Neural cell (in vitro differentiated cells): Measurements from ENCODE around the gene EXOC2. TPM values are rescaled to one million over a fixed set of nuclear protein-coding genes. Genes with fewer than 3 reads are reported as not detected.

Source experiments
- H2AFZ ChIP-seq: fragments of 200-600, 300-800 bp; sonication (generic), shearing (Covaris generic); 2 replicates; pipeline ENCODE4 v1.6.0; 2014; ENCODE audit warnings: low read depth, mild to moderate bottlenecking, antibody characterized with exemption, low read length, moderate library complexity
- H3F3A ChIP-seq: fragments of 200-600 bp; shearing (Covaris generic); 2 replicates; pipeline ENCODE4 v1.6.1; 2016; ENCODE audit warnings: mild to moderate bottlenecking, moderate library complexity, mixed read lengths, antibody characterized with exemption, low read length; ENCODE audit not compliant: insufficient read depth, poor library complexity, severe bottlenecking
- H3K27ac ChIP-seq: fragments of 200-600, 300-800 bp; sonication (generic), shearing (Covaris generic); 2 replicates; pipeline ENCODE4 v1.5.1; 2014; ENCODE audit warnings: mild to moderate bottlenecking, low read length, moderate library complexity
- H3K27me3 ChIP-seq: fragments of 300-800, 200-600 bp; sonication (generic), shearing (Covaris generic); 2 replicates; pipeline ENCODE4 v1.6.0; 2014; ENCODE audit warnings: mild to moderate bottlenecking, low read depth, low read length, moderate library complexity; ENCODE audit not compliant: insufficient read depth
- H3K36me3 ChIP-seq: fragments of 300-800, 200-600 bp; sonication (generic), shearing (Covaris generic); 2 replicates; pipeline ENCODE4 v1.5.1; 2014; ENCODE audit warnings: mild to moderate bottlenecking, antibody characterized with exemption, low read length, moderate library complexity; ENCODE audit not compliant: insufficient read depth
- H3K4me2 ChIP-seq: fragments of 300-800, 200-600 bp; sonication (generic), shearing (Covaris generic); 2 replicates; pipeline ENCODE4 v1.6.0; 2014; ENCODE audit warnings: mild to moderate bottlenecking, low read length
- H3K4me3 ChIP-seq: fragments of 300-800, 200-600 bp; sonication (generic), shearing (Covaris generic); 2 replicates; pipeline ENCODE4 v1.5.1; 2014; ENCODE audit warnings: mild to moderate bottlenecking, low read length, moderate library complexity
- H3K79me2 ChIP-seq: fragments of 200-600 bp; shearing (Covaris generic); replicated peaks from 2 replicates; pipeline ENCODE4 v1.6.0; 2014; ENCODE audit warnings: mild to moderate bottlenecking, low read length, moderate library complexity; ENCODE audit not compliant: insufficient read depth
- H3K9ac ChIP-seq: fragments of 300-800, 200-600 bp; sonication (generic), shearing (Covaris generic); 2 replicates; pipeline ENCODE4 v1.6.1; 2016; ENCODE audit warnings: mild to moderate bottlenecking, low read length, mixed read lengths
- H3K9me2 ChIP-seq: fragments of 200-600 bp; shearing (Covaris generic); 2 replicates; pipeline ENCODE4 v1.6.1; 2016; ENCODE audit warnings: mild to moderate bottlenecking, low read length, mixed read lengths; ENCODE audit not compliant: insufficient read depth
- H3K9me3 ChIP-seq: fragments of 200-600, 300-800 bp; sonication (generic), shearing (Covaris generic); 2 replicates; pipeline ENCODE4 v1.6.1; 2016; ENCODE audit warnings: mild to moderate bottlenecking, mixed run types, low read length, moderate library complexity, mixed read lengths
- H4K20me1 ChIP-seq: fragments of 200-600 bp; shearing (Covaris generic); 2 replicates; pipeline ENCODE4 v1.6.1; 2016; ENCODE audit warnings: mild to moderate bottlenecking, mixed run types; ENCODE audit not compliant: insufficient read depth
- MXI1 ChIP-seq: fragments of 450-650 bp; conservative IDR thresholded peaks from 2 replicates; pipeline ENCODE4 v1.6.1; 2014; ENCODE audit warnings: antibody characterized with exemption, mild to moderate bottlenecking; ENCODE audit not compliant: poor library complexity, severe bottlenecking
- RAD21 ChIP-seq: fragments of 450-650 bp; conservative IDR thresholded peaks from 2 replicates; pipeline ENCODE4 v1.6.1; 2014; ENCODE audit warnings: antibody characterized with exemption, mild to moderate bottlenecking, moderate library complexity
- SMC3 ChIP-seq: fragments of 450-650 bp; conservative IDR thresholded peaks from 2 replicates; pipeline ENCODE4 v1.6.1; 2014; ENCODE audit warnings: antibody characterized with exemption, mild to moderate bottlenecking, moderate library complexity; ENCODE audit not compliant: poor library complexity
- TAF1 ChIP-seq: IDR thresholded peaks from 2 replicates; pipeline ENCODE4 v1.6.1; 2012; ENCODE audit warnings: low read depth
- polyA plus RNA-seq: library from polyadenylated mRNA; depleted of rRNA; stranded (reverse); fragments of >200 nt; gene quantifications from 2 replicates; pipeline ENCODE4 v1.2.3, GENCODE V29; 2014
- TF ChIP-seq, protein P1 (sequence below): IDR thresholded peaks from 2 replicates; pipeline ENCODE4 v1.6.1; 2012; ENCODE audit warnings: borderline replicate concordance

The EXOC2 gene
- polyA plus RNA-seq, 1 donor from 2014 or later = 38.6 TPM

GRCh38 chr6:470051-470900, 222.7 kb downstream of the EXOC2 start:
- Histone ChIP-seq H3K4me3 (no peak overlapping the region), H3K79me2 (no peaks in the 10 kb centered on the region), H3K9ac (no peak overlapping the region), H2AFZ (no peak overlapping the region), H3F3A (no peaks in the 10 kb centered on the region), H3K27me3 (no peaks in the 10 kb centered on the region), H3K9me2 (no peaks in the 10 kb centered on the region), H3K27ac (no peak overlapping the region), H4K20me1 (no peaks in the 10 kb centered on the region), H3K36me3 (no peaks in the 10 kb centered on the region), H3K4me2 (no peak overlapping the region), H3K9me3 (no peaks in the 10 kb centered on the region)
- no peak for TF ChIP-seq SMC3
- TF ChIP-seq RAD21 = no peak
- TF ChIP-seq, protein P1, sequence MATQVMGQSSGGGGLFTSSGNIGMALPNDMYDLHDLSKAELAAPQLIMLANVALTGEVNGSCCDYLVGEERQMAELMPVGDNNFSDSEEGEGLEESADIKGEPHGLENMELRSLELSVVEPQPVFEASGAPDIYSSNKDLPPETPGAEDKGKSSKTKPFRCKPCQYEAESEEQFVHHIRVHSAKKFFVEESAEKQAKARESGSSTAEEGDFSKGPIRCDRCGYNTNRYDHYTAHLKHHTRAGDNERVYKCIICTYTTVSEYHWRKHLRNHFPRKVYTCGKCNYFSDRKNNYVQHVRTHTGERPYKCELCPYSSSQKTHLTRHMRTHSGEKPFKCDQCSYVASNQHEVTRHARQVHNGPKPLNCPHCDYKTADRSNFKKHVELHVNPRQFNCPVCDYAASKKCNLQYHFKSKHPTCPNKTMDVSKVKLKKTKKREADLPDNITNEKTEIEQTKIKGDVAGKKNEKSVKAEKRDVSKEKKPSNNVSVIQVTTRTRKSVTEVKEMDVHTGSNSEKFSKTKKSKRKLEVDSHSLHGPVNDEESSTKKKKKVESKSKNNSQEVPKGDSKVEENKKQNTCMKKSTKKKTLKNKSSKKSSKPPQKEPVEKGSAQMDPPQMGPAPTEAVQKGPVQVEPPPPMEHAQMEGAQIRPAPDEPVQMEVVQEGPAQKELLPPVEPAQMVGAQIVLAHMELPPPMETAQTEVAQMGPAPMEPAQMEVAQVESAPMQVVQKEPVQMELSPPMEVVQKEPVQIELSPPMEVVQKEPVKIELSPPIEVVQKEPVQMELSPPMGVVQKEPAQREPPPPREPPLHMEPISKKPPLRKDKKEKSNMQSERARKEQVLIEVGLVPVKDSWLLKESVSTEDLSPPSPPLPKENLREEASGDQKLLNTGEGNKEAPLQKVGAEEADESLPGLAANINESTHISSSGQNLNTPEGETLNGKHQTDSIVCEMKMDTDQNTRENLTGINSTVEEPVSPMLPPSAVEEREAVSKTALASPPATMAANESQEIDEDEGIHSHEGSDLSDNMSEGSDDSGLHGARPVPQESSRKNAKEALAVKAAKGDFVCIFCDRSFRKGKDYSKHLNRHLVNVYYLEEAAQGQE = no peak
- no peak for TF ChIP-seq MXI1

DNA sequence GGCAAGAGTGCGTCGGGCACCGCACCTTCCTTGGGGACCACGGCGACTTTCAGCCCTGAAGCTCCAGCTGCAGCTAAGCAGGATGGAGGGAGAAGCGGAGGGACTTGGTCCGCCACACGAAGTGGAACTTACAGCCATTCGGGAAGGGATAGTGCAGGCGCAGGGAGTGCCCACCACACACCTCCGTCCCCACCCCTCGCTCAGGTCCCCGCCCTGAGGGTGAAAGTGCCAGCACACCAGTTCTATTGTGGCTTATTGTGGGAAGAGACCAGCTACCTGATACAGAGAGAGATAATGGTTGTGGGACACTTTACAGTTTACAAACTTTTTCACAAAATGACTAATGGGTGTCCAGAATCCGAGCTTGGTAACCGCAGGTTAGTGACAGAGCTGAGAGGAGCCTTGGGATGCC, 225.3 kb downstream of the EXOC2 start:
- H3K27me3 ChIP-seq = no peaks in the 10 kb centered on the region
- no peak overlapping the region for H2AFZ ChIP-seq
- H4K20me1 ChIP-seq = no peaks in the 10 kb centered on the region
- no peaks in the 10 kb centered on the region for H3K9me3 ChIP-seq
- no peaks in the 10 kb centered on the region for H3F3A ChIP-seq
- H3K9me2 ChIP-seq = no peaks in the 10 kb centered on the region
- H3K4me2 ChIP-seq = no peak overlapping the region
- no peaks in the 10 kb centered on the region for H3K36me3 ChIP-seq
- no peak overlapping the region for H3K9ac ChIP-seq
- TF ChIP-seq TAF1 (no peak), RAD21 (no peak)
- TF ChIP-seq, protein P1 = no peak
- H3K79me2 ChIP-seq = no peaks in the 10 kb centered on the region
- H3K4me3 ChIP-seq = no peak overlapping the region
- no peak overlapping the region for H3K27ac ChIP-seq

DNA sequence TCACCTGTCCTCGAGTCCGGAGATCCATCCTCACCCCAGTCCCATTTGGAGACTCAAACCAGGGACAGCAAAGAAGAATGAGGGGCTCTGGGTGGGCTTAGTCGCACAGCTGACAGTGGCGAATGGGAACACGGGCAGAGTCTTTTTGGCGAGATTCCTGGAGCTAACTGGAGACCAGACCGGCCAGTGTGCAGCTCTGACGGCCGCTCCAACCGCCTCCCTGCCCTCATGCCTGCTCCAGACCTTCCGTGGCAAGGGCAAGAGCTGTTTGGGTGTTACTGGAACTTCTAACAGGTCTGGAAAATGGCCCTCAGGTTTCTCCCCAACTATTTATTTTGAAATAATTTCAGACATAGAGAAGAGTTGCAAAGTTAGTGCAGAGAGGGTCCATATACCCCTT, 225.8 kb downstream of the EXOC2 start:
- TF ChIP-seq MXI1 (no peak), SMC3 (no peak), TAF1 (no peak)
- no peak overlapping the region for H3K4me3 ChIP-seq
- H3K27ac ChIP-seq = no peak overlapping the region
- no peaks in the 10 kb centered on the region for H3K36me3 ChIP-seq
- H2AFZ ChIP-seq = no peak overlapping the region
- no peak overlapping the region for H3K9ac ChIP-seq
- H3K9me3 ChIP-seq = no peaks in the 10 kb centered on the region
- H3K27me3 ChIP-seq = no peaks in the 10 kb centered on the region
- H3K9me2 ChIP-seq = no peaks in the 10 kb centered on the region
- no peaks in the 10 kb centered on the region for H3F3A ChIP-seq
- H3K4me2 ChIP-seq = no peak overlapping the region
- H3K79me2 ChIP-seq = no peaks in the 10 kb centered on the region
- H4K20me1 ChIP-seq = no peaks in the 10 kb centered on the region
